ENCODE measurements around the gene SCUBE2. TPM values are rescaled to one million over a fixed set of nuclear protein-coding genes. Genes with fewer than 3 reads are reported as not detected.

Gene SCUBE2
- polyA plus RNA-seq, 2 of the 4 experiments (the other 2 are of a cell fraction) = 0.49 to 0.63 TPM

DNA sequence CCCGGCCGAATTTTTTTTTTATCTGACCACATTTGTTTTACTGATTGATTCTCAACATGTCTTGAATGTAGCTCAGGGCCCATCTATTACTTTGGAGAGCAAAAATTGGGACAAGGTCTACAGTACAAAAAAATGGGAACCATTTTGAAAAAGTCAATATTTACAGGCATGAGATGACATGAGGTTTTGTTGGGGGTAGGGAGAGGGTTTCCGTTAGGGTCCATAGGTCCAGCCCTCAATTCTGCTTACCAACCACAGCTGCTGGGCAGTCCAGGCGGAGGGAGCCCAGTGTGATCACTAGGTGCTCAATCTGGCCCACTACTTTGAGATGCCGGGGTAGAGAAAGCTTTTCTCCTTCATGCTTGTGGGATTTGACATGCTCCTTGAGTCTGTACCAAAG, 105.9 kb downstream of the SCUBE2 start:
- H3K4me3 ChIP-seq = no peak overlapping the region
- 59% methylated on average over 5 of the region's 5 CpGs for WGBS (ENCODE audit: missing lambda C conversion rate)
- no peaks in the 10 kb centered on the region for H3K9me3 ChIP-seq
- ChIA-PET POLR2A (no interaction called here), CTCF (no interaction called here)
- TF ChIP-seq CBX2 (IDR thresholded peaks at IDR 0.05; ENCODE audit: borderline replicate concordance, low read depth) (no peak), RCOR1 (IDR thresholded peaks at IDR 0.05; ENCODE audit: low read depth, low read length) (no peak), SREBF2 (IDR thresholded peaks at IDR 0.05) (no peak), TP53 (CRISPR knock-in tag; IDR thresholded peaks at IDR 0.05) (no peak), GATA3 (IDR thresholded peaks at IDR 0.05; ENCODE audit: borderline replicate concordance) (no peak), JUN (IDR thresholded peaks at IDR 0.05) (no peak), CHD2 (IDR thresholded peaks at IDR 0.05; ENCODE audit: low read length, partially characterized antibody) (no peak), RARB (CRISPR knock-in tag; IDR thresholded peaks at IDR 0.05) (no peak), EHF (CRISPR knock-in tag; IDR thresholded peaks at IDR 0.05) (no peak), CBX8 (IDR thresholded peaks at IDR 0.05) (no peak), JUNB (IDR thresholded peaks at IDR 0.05) (no peak), E2F6 (IDR thresholded peaks at IDR 0.05; ENCODE audit: borderline replicate concordance, low read depth) (no peak), FOXS1 (CRISPR knock-in tag; IDR thresholded peaks at IDR 0.05) (no peak), USF2 (IDR thresholded peaks at IDR 0.05) (no peak), KDM5A (IDR thresholded peaks at IDR 0.05) (no peak), EHMT2 (IDR thresholded peaks at IDR 0.05; ENCODE audit: low read depth) (no peak), PBX3 (IDR thresholded peaks at IDR 0.05) (no peak)
- no peak overlapping the region for H3K27ac ChIP-seq
- no peaks in the 10 kb centered on the region for H3K4me1 ChIP-seq
- H3K4me2 ChIP-seq = no peak overlapping the region
- FAIRE-seq (no peak), ATAC-seq (no peak), DNase-seq (ENCODE audit: low read depth in 1 of 2, low spot score in 1 of 2) (no peak)

DNA sequence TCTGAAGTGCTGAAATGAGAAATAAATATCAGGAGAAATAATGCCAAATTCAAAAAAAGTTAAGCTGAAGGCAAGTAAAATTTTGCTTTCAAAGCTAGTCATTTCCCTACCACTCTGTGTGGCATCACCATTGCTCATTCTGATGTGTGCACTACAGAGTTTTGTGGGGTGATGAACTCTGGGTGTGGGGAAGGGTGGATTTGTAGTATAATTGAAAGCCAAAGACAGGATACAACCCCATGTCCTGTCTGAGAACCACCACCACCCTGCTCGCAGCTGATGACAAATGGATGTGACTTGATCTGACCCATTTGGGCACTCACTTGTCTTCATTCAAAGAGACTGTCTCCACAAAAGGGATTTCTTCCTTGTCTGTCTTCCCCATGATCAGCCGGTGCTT, 107.8 kb downstream of the SCUBE2 start:
- ATAC-seq (no peak), DNase-seq (ENCODE audit: low read depth in 1 of 2, low spot score in 1 of 2) (no peak), FAIRE-seq (no peak)
- POLR2A ChIA-PET = interaction anchor here (1.0 kb wide), 1 partner anchor 12 kb away, joined by 3 read pairs; no protein-coding TSS in a partner anchor
- no peak overlapping the region for H3K27ac ChIP-seq
- no peaks in the 10 kb centered on the region for H3K9me3 ChIP-seq
- CTCF ChIA-PET = interaction anchor here (1.1 kb wide), 1 partner anchor 31 kb away, joined by 3 read pairs; no protein-coding TSS in a partner anchor
- WGBS (ENCODE audit: missing lambda C conversion rate) = 78% methylated on average over 2 of the region's 2 CpGs
- TF ChIP-seq ESRRA (IDR thresholded peaks at IDR 0.05; ENCODE audit: borderline replicate concordance, low read length) (no peak), HEYL (CRISPR knock-in tag; IDR thresholded peaks at IDR 0.05) (no peak), EHF (CRISPR knock-in tag; IDR thresholded peaks at IDR 0.05) (no peak), PBX3 (IDR thresholded peaks at IDR 0.05) (no peak)
- H3K4me2 ChIP-seq = no peak overlapping the region
- no peak overlapping the region for H3K4me3 ChIP-seq
- H3K4me1 ChIP-seq = no peaks in the 10 kb centered on the region

GRCh38 chr11:8980485-8980884, 110.9 kb downstream of the SCUBE2 start:
- 67% methylated on average over 3 of the region's 3 CpGs for WGBS (ENCODE audit: missing lambda C conversion rate)
- no peak overlapping the region for H3K4me3 ChIP-seq
- CTCF ChIA-PET = interaction anchor here (0.9 to 1.2 kb wide), 2 partner anchors 67 to 717 kb away, joined by 3 read pairs; partner anchors contain the start of gene LMO1

More at GRCh38 chr11:8980485-8980884, 110.9 kb downstream of the SCUBE2 start:
- no peak overlapping the region for H3K27ac ChIP-seq
- POLR2A ChIA-PET = no interaction called here
- no peak for FAIRE-seq
- DNase-seq (ENCODE audit: low read depth in 1 of 2, low spot score in 1 of 2) = no peak
- H3K4me2 ChIP-seq = no peak overlapping the region
- H3K9me3 ChIP-seq = no peaks in the 10 kb centered on the region
- TF ChIP-seq, protein P1, sequence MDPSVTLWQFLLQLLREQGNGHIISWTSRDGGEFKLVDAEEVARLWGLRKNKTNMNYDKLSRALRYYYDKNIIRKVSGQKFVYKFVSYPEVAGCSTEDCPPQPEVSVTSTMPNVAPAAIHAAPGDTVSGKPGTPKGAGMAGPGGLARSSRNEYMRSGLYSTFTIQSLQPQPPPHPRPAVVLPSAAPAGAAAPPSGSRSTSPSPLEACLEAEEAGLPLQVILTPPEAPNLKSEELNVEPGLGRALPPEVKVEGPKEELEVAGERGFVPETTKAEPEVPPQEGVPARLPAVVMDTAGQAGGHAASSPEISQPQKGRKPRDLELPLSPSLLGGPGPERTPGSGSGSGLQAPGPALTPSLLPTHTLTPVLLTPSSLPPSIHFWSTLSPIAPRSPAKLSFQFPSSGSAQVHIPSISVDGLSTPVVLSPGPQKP (IDR thresholded peaks at IDR 0.05; ENCODE audit: low read depth, low read length) = no peak
- TF ChIP-seq NPAS2 (CRISPR knock-in tag; IDR thresholded peaks at IDR 0.05; ENCODE audit: borderline replicate concordance) (no peak), MYC (IDR thresholded peaks at IDR 0.05; ENCODE audit: borderline replicate concordance, low read length) (no peak)
- ATAC-seq = no peak
- no peaks in the 10 kb centered on the region for H3K4me1 ChIP-seq

Data from A549 (cell line).